LNCaP clone FGC (cell line): ENCODE measurements around the gene MSLN.

Experiments
- DNase-seq: peaks from one replicate; pipeline ENCODE4 v3.0.0-alpha.2; 2011; ENCODE audit warnings: low read depth
- H3K4me3 ChIP-seq: 2 replicates; pipeline ENCODE4 v1.5.1; 2011; ENCODE audit warnings: mild to moderate bottlenecking, low read depth, low read length, control low read depth
- TF ChIP-seq, protein P1 (sequence below): IDR thresholded peaks from 2 replicates; pipeline ENCODE4 v1.5.1; 2012; ENCODE audit warnings: mild to moderate bottlenecking; ENCODE audit not compliant: control insufficient read depth, insufficient read depth; ENCODE audit errors: extremely low read depth

Gene MSLN

DNA sequence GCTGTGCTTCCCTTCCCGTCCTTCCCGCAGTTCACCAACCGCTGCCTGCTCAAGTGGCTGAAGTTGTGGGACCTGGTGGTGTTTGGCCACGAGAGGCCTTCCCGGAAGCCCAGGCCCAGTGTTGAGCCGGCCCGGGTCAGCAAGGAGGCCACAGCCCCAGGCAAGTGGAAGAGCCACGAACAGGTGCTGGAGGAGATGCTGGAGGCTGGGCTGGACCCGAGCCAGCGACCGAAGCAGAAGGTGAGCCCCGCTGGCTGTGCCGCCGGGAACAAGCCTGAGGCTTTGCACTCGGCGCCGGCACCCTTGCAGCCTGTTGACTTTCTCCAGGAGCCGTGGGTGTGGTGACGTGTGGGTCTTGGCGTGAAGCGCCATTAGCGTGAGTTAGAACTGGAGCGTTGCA lies 30.6 kb downstream of the MSLN start:
- no peak for DNase-seq
- TF ChIP-seq, protein P1, sequence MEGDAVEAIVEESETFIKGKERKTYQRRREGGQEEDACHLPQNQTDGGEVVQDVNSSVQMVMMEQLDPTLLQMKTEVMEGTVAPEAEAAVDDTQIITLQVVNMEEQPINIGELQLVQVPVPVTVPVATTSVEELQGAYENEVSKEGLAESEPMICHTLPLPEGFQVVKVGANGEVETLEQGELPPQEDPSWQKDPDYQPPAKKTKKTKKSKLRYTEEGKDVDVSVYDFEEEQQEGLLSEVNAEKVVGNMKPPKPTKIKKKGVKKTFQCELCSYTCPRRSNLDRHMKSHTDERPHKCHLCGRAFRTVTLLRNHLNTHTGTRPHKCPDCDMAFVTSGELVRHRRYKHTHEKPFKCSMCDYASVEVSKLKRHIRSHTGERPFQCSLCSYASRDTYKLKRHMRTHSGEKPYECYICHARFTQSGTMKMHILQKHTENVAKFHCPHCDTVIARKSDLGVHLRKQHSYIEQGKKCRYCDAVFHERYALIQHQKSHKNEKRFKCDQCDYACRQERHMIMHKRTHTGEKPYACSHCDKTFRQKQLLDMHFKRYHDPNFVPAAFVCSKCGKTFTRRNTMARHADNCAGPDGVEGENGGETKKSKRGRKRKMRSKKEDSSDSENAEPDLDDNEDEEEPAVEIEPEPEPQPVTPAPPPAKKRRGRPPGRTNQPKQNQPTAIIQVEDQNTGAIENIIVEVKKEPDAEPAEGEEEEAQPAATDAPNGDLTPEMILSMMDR, result no peak
- H3K4me3 ChIP-seq, result no peak overlapping the region

DNA sequence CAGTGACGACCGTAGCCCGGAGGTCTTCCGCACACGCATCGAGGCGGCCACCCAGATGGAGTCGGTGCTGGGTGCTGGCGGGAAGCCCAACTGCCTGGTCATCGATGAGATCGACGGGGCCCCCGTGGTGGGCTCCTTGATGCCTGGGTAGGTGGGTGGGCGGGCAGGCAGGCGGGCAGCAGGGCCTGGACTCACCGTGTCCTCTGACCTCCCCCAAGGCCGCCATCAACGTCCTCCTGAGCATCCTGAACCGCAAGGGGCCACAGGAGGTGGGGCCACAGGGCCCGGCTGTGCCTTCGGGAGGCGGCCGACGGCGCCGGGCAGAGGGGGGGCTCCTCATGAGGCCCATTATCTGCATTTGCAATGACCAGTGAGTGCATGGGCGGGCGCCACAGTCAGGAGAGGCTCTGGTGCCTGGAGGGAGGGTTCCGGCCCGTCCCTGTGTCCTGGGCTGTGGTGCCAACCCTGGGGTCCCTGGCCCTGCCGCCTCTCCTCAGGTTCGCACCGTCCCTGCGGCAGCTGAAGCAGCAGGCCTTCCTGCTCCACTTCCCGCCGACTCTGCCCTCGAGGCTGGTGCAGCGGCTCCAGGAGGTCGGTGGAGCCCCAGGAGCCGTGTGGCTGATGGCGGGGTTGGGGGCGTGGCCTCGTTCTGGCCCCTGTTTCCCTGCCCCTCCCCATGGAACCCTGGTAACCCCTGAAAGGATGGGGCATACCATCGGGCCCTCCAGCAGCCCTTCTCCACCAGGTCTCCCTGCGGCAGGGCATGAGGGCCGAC lies 31.9 kb downstream of the MSLN start:
- TF ChIP-seq, protein P1, result no peak
- no peak for DNase-seq
- no peak overlapping the region for H3K4me3 ChIP-seq

DNA sequence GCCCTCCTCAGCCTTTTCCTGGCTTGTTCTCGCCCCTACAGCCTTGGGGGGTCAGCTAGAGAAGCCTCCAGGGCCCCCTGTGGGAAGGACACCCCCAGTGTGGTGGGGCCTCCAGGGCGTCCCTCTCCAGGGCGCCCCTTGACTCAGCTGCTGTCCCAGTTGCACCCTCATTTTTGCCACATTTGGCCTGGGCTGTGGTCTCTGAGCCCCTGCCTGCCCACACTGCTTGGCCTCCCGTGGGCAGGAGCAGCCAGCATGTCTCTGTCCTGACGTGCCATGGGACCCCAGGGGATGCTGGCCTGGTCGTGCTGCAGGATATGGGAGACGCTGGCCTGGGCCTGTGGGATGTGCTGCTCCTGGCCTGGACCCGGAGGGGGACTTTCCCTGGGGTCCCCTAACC lies 32.9 kb downstream of the MSLN start:
- DNase-seq, result no peak
- H3K4me3 ChIP-seq, result no peak overlapping the region
- TF ChIP-seq, protein P1, result no peak

DNA sequence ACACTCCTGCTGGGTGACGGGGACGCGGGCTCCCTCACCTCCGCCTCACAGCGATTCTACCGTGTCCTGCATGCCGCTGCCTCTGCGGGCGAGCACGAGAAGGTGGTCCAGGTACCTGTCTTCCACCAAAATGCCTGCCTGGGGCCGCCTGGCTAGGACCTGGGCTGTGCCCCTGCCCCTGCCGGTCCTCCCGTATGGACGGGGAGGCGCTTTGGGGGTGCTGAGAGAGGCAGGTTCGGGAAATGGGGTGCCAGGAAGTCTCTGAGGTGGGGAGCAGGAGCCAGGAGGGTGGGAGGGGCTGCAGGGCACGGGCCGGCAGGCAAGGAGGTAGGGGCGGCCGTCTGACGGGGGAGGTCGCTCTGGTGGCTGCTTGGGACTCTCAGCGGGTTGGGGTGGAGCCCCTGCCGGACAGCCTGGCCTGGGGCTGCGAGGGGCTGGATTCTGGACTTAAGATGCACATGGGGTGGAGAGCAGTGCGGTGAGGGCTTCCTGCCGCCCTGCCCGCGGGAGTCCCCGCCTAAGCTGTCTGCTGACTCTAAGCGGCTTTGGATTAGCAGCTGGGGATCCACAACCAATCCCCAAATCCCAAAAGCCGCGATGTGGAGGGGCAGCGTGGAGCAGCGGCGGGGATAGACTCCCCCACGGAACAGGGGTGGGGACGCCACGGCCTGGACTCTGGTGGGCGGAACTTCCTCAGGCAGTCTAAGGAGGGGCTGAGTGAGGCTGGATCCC lies 33.7 kb downstream of the MSLN start:
- no peak for DNase-seq
- TF ChIP-seq, protein P1, result no peak
- H3K4me3 ChIP-seq, result no peak overlapping the region

DNA sequence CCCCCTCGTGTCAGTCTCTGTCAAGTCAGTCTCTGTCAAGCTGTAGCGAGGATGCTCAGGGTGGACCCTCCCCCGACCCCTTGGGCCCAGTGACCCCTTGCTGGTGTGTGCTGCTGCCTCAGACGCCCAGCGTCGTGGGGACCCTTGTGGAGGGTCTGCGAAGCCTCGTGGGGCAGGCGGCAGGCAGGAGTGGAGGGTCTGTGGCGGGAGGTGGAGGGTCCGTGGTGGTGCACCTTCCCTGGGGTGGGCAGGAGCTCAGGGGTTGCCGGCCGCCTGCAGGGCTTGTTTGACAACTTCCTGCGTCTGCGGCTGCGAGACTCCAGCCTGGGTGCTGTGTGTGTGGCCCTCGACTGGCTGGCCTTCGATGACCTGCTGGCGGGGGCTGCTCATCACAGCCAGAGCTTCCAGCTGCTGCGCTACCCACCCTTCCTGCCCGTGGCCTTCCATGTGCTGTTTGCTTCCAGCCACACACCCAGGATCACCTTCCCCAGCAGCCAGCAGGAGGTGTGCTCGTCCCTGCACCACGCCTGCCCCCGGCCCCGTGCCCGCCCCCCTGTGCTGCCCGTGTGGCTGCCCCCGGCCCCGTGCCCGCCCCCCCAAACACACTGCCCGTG lies 34.4 kb downstream of the MSLN start:
- peak; percentile 31 for DNase-seq
- TF ChIP-seq, protein P1, result peak; percentile 39; the same call in 1 of the 2 replicates

DNA sequence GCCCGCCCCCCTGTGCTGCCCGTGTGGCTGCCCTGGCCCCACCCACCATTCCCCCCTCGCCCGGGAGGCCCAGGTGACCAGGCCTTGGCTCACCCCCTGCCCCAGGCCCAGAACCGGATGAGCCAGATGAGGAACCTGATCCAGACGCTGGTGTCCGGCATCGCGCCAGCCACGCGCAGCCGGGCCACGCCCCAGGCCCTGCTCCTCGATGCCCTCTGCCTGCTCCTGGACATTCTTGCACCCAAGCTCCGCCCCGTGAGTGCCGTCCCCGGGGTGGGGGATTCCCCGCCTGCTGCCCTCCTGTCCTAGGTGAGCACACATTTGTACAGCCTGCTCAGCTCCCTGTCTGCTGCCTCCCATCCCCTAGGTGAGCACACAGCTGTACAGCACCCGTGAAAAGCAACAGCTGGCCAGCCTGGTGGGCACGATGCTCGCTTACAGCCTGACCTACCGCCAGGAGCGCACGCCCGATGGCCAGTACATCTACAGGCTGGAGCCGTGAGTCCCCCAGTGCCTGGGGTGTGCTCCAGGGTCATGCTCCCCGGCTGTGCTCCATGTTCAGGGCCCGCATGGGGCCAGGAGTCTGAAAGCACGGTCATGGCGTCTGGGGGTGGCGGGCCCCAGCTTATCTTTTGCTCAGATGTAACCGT lies 35.2 kb downstream of the MSLN start:
- TF ChIP-seq, protein P1, result 0 out of 2 replicates have a peak, but pooled peaks have one; percentile 26
- H3K4me3 ChIP-seq, result peak overlapping the region; percentile 31
- DNase-seq, result peak; percentile 91

More for the DNA sequence above, 34.4 kb downstream of the MSLN start:
- no peak overlapping the region for H3K4me3 ChIP-seq
